ENCODE data around the gene GPRC5B. TPM values are rescaled to one million over a fixed set of nuclear protein-coding genes. Genes with fewer than 3 reads are reported as not detected.

Gene GPRC5B
- total and polyA plus RNA-seq, 2 donors (not counting 3 experiments of a cell fraction or from before 2014, with no cell fraction given): 42.3 TPM

DNA sequence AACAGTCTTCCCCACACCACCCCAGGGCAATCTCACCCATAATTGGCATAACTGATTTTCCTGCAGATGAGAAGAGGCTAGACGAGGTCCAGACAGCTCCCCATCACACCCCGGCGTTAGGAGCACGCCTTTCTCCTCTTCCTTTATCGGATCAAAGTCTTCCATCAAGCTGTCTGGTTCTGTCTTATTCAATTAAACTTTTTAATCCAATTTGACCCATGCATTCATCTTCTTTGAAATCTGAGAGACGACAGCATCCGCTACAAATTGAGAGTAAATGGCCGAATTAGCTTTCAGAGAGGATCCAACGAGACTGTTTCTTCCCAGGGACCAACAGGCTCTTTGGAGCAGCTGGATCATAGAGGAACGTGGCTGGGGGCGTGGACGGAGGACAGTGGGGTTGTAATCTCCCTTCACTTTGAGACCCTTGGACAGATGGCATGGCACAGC lies 44.4 kb upstream of the GPRC5B start:
- Histone ChIP-seq H3K27ac (ENCODE audit: insufficient read depth, low read depth, low read length) (no peak overlapping the region), H3K27me3 (ENCODE audit: control insufficient read depth in 2 of 2, insufficient read depth in 2 of 2, low read length in 2 of 2) (no peaks in the 10 kb centered on the region), H2AFZ (ENCODE audit: low read depth, low read length) (no peak overlapping the region), H3K9me3 (replicated peaks; ENCODE audit: control insufficient read depth, insufficient read depth, low read length) (no peaks in the 10 kb centered on the region), H3K79me2 (ENCODE audit: control insufficient read depth, insufficient read depth, low read length) (no peaks in the 10 kb centered on the region), H4K20me1 (replicated peaks; ENCODE audit: control insufficient read depth, extremely low read depth, insufficient read depth, low read length) (no peaks in the 10 kb centered on the region), H3K9ac (replicated peaks; ENCODE audit: extremely low read depth, insufficient read depth, low read length) (no peak overlapping the region), H3K4me2 (ENCODE audit: insufficient read depth, low read length) (no peak overlapping the region), H3K9me1 (replicated peaks; ENCODE audit: control insufficient read depth, extremely low read depth, insufficient read depth, low read length) (no peaks in the 10 kb centered on the region), H3K4me3 (replicated peaks in 1 of 3; ENCODE audit: insufficient read depth in 1 of 3, low read depth in 1 of 3, low read length in 3 of 3) (no peak overlapping the region), H3K4me1 (ENCODE audit: control insufficient read depth, extremely low read depth, insufficient read depth, low read length) (no peaks in the 10 kb centered on the region), H3K36me3 (ENCODE audit: control insufficient read depth in 2 of 2, extremely low read depth in 1 of 2, insufficient read depth in 2 of 2, low read length in 2 of 2) (no peaks in the 10 kb centered on the region)
- intact Hi-C loops (cut with micrococcal nuclease) (no loop called here), dilution Hi-C loops (cut with MboI; ENCODE audit: extremely low pct_ligation_motif_present, low sequenced_read_pairs) (no loop called here)
- DNase-seq (ENCODE audit: low read depth, low spot score): no peak
- no peak for TF ChIP-seq FOS (IDR thresholded peaks at IDR 0.05; ENCODE audit: borderline replicate concordance, insufficient read depth, low read length)
- TF ChIP-seq JUN (IDR thresholded peaks at IDR 0.05; ENCODE audit: borderline replicate concordance, insufficient read depth, insufficient read length, low read depth): no peak
- TF ChIP-seq MYC (IDR thresholded peaks at IDR 0.05; ENCODE audit: low read depth, low read length): no peak
- TF ChIP-seq POLR2AphosphoS5 (IDR thresholded peaks at IDR 0.05; ENCODE audit: insufficient read depth, low read depth, low read length): no peak
- TF ChIP-seq MAX (IDR thresholded peaks at IDR 0.05; ENCODE audit: insufficient read depth, insufficient read length): no peak
- TF ChIP-seq, protein P1, sequence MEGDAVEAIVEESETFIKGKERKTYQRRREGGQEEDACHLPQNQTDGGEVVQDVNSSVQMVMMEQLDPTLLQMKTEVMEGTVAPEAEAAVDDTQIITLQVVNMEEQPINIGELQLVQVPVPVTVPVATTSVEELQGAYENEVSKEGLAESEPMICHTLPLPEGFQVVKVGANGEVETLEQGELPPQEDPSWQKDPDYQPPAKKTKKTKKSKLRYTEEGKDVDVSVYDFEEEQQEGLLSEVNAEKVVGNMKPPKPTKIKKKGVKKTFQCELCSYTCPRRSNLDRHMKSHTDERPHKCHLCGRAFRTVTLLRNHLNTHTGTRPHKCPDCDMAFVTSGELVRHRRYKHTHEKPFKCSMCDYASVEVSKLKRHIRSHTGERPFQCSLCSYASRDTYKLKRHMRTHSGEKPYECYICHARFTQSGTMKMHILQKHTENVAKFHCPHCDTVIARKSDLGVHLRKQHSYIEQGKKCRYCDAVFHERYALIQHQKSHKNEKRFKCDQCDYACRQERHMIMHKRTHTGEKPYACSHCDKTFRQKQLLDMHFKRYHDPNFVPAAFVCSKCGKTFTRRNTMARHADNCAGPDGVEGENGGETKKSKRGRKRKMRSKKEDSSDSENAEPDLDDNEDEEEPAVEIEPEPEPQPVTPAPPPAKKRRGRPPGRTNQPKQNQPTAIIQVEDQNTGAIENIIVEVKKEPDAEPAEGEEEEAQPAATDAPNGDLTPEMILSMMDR (IDR thresholded peaks at IDR 0.05; ENCODE audit: extremely low read depth in 1 of 2, insufficient read depth in 1 of 2, low read depth in 1 of 2, low read length in 2 of 2): no peak
- no peak for TF ChIP-seq EZH2 (IDR thresholded peaks at IDR 0.05; ENCODE audit: borderline replicate concordance, low read depth, low read length, severe bottlenecking)
- no peak for TF ChIP-seq GATA2 (IDR thresholded peaks at IDR 0.05; ENCODE audit: insufficient read depth, insufficient read length, low read depth, low read length)
- TF ChIP-seq POLR2A (IDR thresholded peaks at IDR 0.05; ENCODE audit: low read depth, low read length): no peak
- no peak for FAIRE-seq
- BruUV-seq (replicated peaks): no TSS peak
- POLR2A ChIA-PET: no interaction called here
- CTCF ChIA-PET: interaction anchor here (1.0 kb wide), 1 partner anchor 22 kb away, joined by 3 read pairs; no protein-coding TSS in a partner anchor

Data from endothelial cell of umbilical vein (primary cell).